ENCODE results near the gene ZNF628. TPM values are rescaled to one million over a fixed set of nuclear protein-coding genes. Genes with fewer than 3 reads are reported as not detected.

ZNF628 gene
- total RNA-seq, 1 experiment from 2014 or later, result 12.3 TPM

GRCh38 chr19:55435020-55435419 is 41.4 kb upstream of the ZNF628 start:
- no peaks in the 10 kb centered on the region for H3K9me3 Mint-ChIP-seq (ENCODE audit: unreplicated experiment)
- DNase-seq, result no peak
- Histone ChIP-seq H3K4me1 (no peaks in the 10 kb centered on the region), H3K27me3 (replicated peaks; ENCODE audit: control insufficient read depth, insufficient read depth, low read length) (no peaks in the 10 kb centered on the region; the same call in 1 of the 2 replicates), H3K36me3 (ENCODE audit: control insufficient read depth, insufficient read depth, low read length) (no peaks in the 10 kb centered on the region), H3K9me3 (no peaks in the 10 kb centered on the region), H3K4me3 (ENCODE audit: low read depth, low read length) (no peak overlapping the region)
- peaks cover 7% of the 10 kb centered on the region for H3K36me3 Mint-ChIP-seq (ENCODE audit: insufficient read depth, unreplicated experiment)
- intact Hi-C loops (cut with micrococcal nuclease; ENCODE audit: unreplicated experiment), result no loop called here
- no peaks in the 10 kb centered on the region for H3K4me1 Mint-ChIP-seq (ENCODE audit: low read depth, unreplicated experiment)
- TF ChIP-seq, protein P1, sequence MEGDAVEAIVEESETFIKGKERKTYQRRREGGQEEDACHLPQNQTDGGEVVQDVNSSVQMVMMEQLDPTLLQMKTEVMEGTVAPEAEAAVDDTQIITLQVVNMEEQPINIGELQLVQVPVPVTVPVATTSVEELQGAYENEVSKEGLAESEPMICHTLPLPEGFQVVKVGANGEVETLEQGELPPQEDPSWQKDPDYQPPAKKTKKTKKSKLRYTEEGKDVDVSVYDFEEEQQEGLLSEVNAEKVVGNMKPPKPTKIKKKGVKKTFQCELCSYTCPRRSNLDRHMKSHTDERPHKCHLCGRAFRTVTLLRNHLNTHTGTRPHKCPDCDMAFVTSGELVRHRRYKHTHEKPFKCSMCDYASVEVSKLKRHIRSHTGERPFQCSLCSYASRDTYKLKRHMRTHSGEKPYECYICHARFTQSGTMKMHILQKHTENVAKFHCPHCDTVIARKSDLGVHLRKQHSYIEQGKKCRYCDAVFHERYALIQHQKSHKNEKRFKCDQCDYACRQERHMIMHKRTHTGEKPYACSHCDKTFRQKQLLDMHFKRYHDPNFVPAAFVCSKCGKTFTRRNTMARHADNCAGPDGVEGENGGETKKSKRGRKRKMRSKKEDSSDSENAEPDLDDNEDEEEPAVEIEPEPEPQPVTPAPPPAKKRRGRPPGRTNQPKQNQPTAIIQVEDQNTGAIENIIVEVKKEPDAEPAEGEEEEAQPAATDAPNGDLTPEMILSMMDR (IDR thresholded peaks at IDR 0.05; ENCODE audit: insufficient read depth in 1 of 2, low read depth in 1 of 2, low read length in 1 of 2, severe bottlenecking in 1 of 2, unreplicated experiment in 1 of 2), result no peak
- no peak overlapping the region for H3K27ac Mint-ChIP-seq (ENCODE audit: unreplicated experiment)
- POLR2A ChIA-PET, result no interaction called here
- no TSS peak for BruUV-seq (replicated peaks)
- CTCF ChIA-PET, result interaction anchor here (0.7 kb wide), 1 partner anchor 9 kb away, joined by 4 read pairs; no protein-coding TSS in a partner anchor
- peaks cover 12% of the 10 kb centered on the region for H3K27me3 Mint-ChIP-seq (ENCODE audit: insufficient read depth, unreplicated experiment)
- no peak overlapping the region for H3K4me3 Mint-ChIP-seq (ENCODE audit: unreplicated experiment)

GRCh38 chr19:55436847-55437246 is 39.6 kb upstream of the ZNF628 start:
- H3K9me3 Mint-ChIP-seq (ENCODE audit: unreplicated experiment), result no peaks in the 10 kb centered on the region
- H3K4me1 Mint-ChIP-seq (ENCODE audit: low read depth, unreplicated experiment), result no peaks in the 10 kb centered on the region
- H3K36me3 ChIP-seq (ENCODE audit: control insufficient read depth, insufficient read depth, low read length), result no peaks in the 10 kb centered on the region
- ChIA-PET POLR2A (interaction anchor here (0.9 to 1.3 kb wide), 3 partner anchors 25 to 97 kb away, joined by 3 to 7 read pairs (median 4); partner anchors contain the start of genes ISOC2, KMT5C and UBE2S), CTCF (interaction anchor here (0.6 to 1.3 kb wide), 2 partner anchors 9 to 10 kb away, joined by 3 read pairs; no protein-coding TSS in a partner anchor)
- TF ChIP-seq, protein P1 (IDR thresholded peaks at IDR 0.05; ENCODE audit: insufficient read depth in 1 of 2, low read depth in 1 of 2, low read length in 1 of 2, severe bottlenecking in 1 of 2, unreplicated experiment in 1 of 2), result no peak
- peaks cover 4% of the 10 kb centered on the region for H3K27me3 ChIP-seq (replicated peaks; ENCODE audit: control insufficient read depth, insufficient read depth, low read length)
- H3K27me3 Mint-ChIP-seq (ENCODE audit: insufficient read depth, unreplicated experiment), result peaks cover 23% of the 10 kb centered on the region
- no peak overlapping the region for H3K4me3 Mint-ChIP-seq (ENCODE audit: unreplicated experiment)
- BruUV-seq (replicated peaks), result no TSS peak
- 0 out of 2 replicates have a peak, but pooled peaks cover 3% of the 10 kb centered on the region for H3K9me3 ChIP-seq
- intact Hi-C loops (cut with micrococcal nuclease; ENCODE audit: unreplicated experiment), result no loop called here
- H3K27ac Mint-ChIP-seq (ENCODE audit: unreplicated experiment), result no peak overlapping the region
- DNase-seq, result no peak
- no peak overlapping the region for H3K4me3 ChIP-seq (ENCODE audit: low read depth, low read length)
- peaks cover 11% of the 10 kb centered on the region; the same call in 1 of the 2 replicates for H3K4me1 ChIP-seq
- H3K36me3 Mint-ChIP-seq (ENCODE audit: insufficient read depth, unreplicated experiment), result peaks cover 7% of the 10 kb centered on the region

DNA sequence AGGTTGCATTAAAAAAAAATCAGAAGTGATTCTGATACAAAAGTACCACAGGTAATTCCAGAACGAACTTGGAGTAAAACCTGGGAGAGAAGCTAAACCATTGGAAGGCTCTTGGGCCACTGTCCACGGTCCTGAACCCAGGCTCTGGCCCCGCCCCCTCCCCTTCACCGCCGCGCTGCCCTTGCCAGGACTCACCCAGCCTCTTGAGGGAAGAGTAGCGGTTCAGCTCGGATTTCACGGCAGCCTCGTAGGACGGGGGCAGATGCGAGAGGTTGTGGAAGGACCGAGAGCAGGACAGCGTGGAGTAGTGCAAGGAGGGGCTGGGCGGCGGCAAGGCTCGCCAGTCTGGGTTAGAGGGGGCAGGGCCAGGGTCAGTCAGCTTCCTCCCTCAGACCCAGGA is 39.0 kb upstream of the ZNF628 start:
- no peak overlapping the region for H3K4me3 ChIP-seq (ENCODE audit: low read depth, low read length)
- no TSS peak for BruUV-seq (replicated peaks)
- intact Hi-C loops (cut with micrococcal nuclease; ENCODE audit: unreplicated experiment), result no loop called here
- TF ChIP-seq, protein P1 (IDR thresholded peaks at IDR 0.05; ENCODE audit: insufficient read depth in 1 of 2, low read depth in 1 of 2, low read length in 1 of 2, severe bottlenecking in 1 of 2, unreplicated experiment in 1 of 2), result no peak
- 0 out of 2 replicates have a peak, but pooled peaks cover 3% of the 10 kb centered on the region for H3K9me3 ChIP-seq
- Mint-ChIP-seq H3K27ac (ENCODE audit: unreplicated experiment) (no peak overlapping the region), H3K4me3 (ENCODE audit: unreplicated experiment) (peak overlapping the region; percentile 23), H3K4me1 (ENCODE audit: low read depth, unreplicated experiment) (no peaks in the 10 kb centered on the region), H3K9me3 (ENCODE audit: unreplicated experiment) (no peaks in the 10 kb centered on the region), H3K27me3 (ENCODE audit: insufficient read depth, unreplicated experiment) (peaks cover 23% of the 10 kb centered on the region), H3K36me3 (ENCODE audit: insufficient read depth, unreplicated experiment) (peaks cover 7% of the 10 kb centered on the region)
- ChIA-PET POLR2A (interaction anchor here (0.9 to 1.3 kb wide), 3 partner anchors 24 to 98 kb away, joined by 3 to 7 read pairs (median 4); partner anchors contain the start of genes ISOC2, KMT5C and UBE2S), CTCF (interaction anchor here (0.6 kb wide), 1 partner anchor 9 kb away, joined by 3 read pairs; no protein-coding TSS in a partner anchor)
- H3K27me3 ChIP-seq (replicated peaks; ENCODE audit: control insufficient read depth, insufficient read depth, low read length), result peaks cover 5% of the 10 kb centered on the region
- H3K4me1 ChIP-seq, result peaks cover 11% of the 10 kb centered on the region; the same call in 1 of the 2 replicates
- H3K36me3 ChIP-seq (ENCODE audit: control insufficient read depth, insufficient read depth, low read length), result no peaks in the 10 kb centered on the region
- DNase-seq, result peak; percentile 76 to 83
